Ishikawa (cell line): ENCODE results near the gene DNAH2.

Experiments used
- CEBPB ChIP-seq: IDR thresholded peaks from 2 replicates; pipeline ENCODE4 v1.6.1; 2012
- CREB1 ChIP-seq: IDR thresholded peaks from 2 replicates; pipeline ENCODE4 v1.6.1; 2012; ENCODE audit warnings: low read depth
- EGR1 ChIP-seq: IDR thresholded peaks from 2 replicates; pipeline ENCODE4 v1.6.1; 2012
- FOXM1 ChIP-seq: IDR thresholded peaks from 2 replicates; pipeline ENCODE4 v1.6.1; 2012; ENCODE audit warnings: low read depth, borderline replicate concordance
- RAD21 ChIP-seq: IDR thresholded peaks from 2 replicates; pipeline ENCODE4 v1.6.1; 2012; ENCODE audit warnings: low read depth
- TAF1 ChIP-seq: IDR thresholded peaks from 2 replicates; pipeline ENCODE4 v1.6.1; 2012; ENCODE audit warnings: low read depth, mild to moderate bottlenecking
- TCF12 ChIP-seq: IDR thresholded peaks from 2 replicates; pipeline ENCODE4 v1.6.1; 2012; ENCODE audit warnings: low read depth
- TEAD4 ChIP-seq: IDR thresholded peaks from 2 replicates; pipeline ENCODE4 v1.6.1; 2012
- YY1 ChIP-seq: IDR thresholded peaks from 2 replicates; pipeline ENCODE4 v1.6.1; 2012; ENCODE audit warnings: low read depth
- ZBTB7A ChIP-seq: IDR thresholded peaks from 2 replicates; pipeline ENCODE4 v1.6.1; 2012; ENCODE audit warnings: low read depth
- TF ChIP-seq, protein P1 (sequence below): IDR thresholded peaks from 2 replicates; pipeline ENCODE4 v1.6.1; 2012
- TF ChIP-seq, protein P2 (sequence below): IDR thresholded peaks from 2 replicates; pipeline ENCODE4 v1.6.1; 2012

DNAH2 gene

DNA sequence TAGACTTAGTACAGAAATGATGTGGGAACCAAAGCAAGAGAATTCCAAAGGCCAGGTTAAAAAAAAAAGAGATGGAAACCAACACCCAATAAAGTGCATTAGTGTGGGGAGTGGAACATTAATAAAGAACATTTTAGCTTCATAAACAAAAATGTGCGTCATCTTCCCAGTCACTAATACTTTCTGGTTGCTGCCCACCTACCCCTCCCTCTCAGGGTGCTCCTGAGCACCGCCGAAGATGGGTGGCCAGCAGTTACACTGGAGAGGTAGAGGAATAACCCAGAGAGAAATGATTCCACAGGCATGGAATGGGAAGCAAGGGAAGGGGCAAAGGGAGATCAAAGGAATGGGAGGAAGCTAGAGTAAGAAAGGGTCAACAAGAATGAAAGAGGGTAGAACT is 165.1 kb downstream of the DNAH2 start:
- TF ChIP-seq EGR1 (no peak), YY1 (no peak), RAD21 (no peak), ZBTB7A (no peak), TAF1 (no peak), CREB1 (no peak), FOXM1 (no peak), CEBPB (no peak), TEAD4 (no peak), TCF12 (no peak)
- TF ChIP-seq, protein P1, sequence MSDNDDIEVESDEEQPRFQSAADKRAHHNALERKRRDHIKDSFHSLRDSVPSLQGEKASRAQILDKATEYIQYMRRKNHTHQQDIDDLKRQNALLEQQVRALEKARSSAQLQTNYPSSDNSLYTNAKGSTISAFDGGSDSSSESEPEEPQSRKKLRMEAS = no peak
- TF ChIP-seq, protein P2, sequence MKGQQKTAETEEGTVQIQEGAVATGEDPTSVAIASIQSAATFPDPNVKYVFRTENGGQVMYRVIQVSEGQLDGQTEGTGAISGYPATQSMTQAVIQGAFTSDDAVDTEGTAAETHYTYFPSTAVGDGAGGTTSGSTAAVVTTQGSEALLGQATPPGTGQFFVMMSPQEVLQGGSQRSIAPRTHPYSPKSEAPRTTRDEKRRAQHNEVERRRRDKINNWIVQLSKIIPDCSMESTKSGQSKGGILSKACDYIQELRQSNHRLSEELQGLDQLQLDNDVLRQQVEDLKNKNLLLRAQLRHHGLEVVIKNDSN = no peak
